GM10266 (cell line): Measurements from ENCODE around the gene RTN4R.

Source experiments
- DNase-seq: peaks from one replicate; pipeline ENCODE4 v3.0.0; 2012; ENCODE audit errors: extremely low spot score
- CTCF ChIP-seq: IDR thresholded peaks from 2 replicates; pipeline ENCODE4 v1.5.1; 2012; ENCODE audit warnings: mild to moderate bottlenecking, low read depth; ENCODE audit not compliant: control insufficient read depth, insufficient read depth; ENCODE audit errors: missing control alignments

Gene RTN4R

GRCh38 chr22:20246368-20247009 is 21.6 kb downstream of the RTN4R start:
- no peak for TF ChIP-seq CTCF

GRCh38 chr22:20245577-20246367 is 22.3 kb downstream of the RTN4R start:
- no peak for TF ChIP-seq CTCF
- no peak for DNase-seq

More at GRCh38 chr22:20246368-20247009, 21.6 kb downstream of the RTN4R start:
- DNase-seq: no peak

GRCh38 chr22:20244691-20245576 is 23.2 kb downstream of the RTN4R start:
- DNase-seq: peak; percentile 55
- TF ChIP-seq CTCF: no peak

- no peak for TF ChIP-seq CTCF
- DNase-seq: no peak
Observed at GRCh38 chr22:20244250-20244648, 23.9 kb downstream of the RTN4R start.

- no peak for TF ChIP-seq CTCF
- peak; percentile 75 for DNase-seq
Observed at GRCh38 chr22:20243537-20244249, 24.4 kb downstream of the RTN4R start.

GRCh38 chr22:20243176-20243536 is 25.0 kb downstream of the RTN4R start:
- TF ChIP-seq CTCF: no peak

More at GRCh38 chr22:20243176-20243536, 25.0 kb downstream of the RTN4R start:
- DNase-seq: no peak
